HG03108 (cell line): ENCODE data around the gene ABRACL.

Experiments
- ATAC-seq: cut with Tn5 transposase; IDR thresholded peaks from one replicate; pipeline ENCODE4 v1.9.1; 2021; ENCODE audit warnings: moderate library complexity; ENCODE audit not compliant: unreplicated experiment

The ABRACL gene

DNA sequence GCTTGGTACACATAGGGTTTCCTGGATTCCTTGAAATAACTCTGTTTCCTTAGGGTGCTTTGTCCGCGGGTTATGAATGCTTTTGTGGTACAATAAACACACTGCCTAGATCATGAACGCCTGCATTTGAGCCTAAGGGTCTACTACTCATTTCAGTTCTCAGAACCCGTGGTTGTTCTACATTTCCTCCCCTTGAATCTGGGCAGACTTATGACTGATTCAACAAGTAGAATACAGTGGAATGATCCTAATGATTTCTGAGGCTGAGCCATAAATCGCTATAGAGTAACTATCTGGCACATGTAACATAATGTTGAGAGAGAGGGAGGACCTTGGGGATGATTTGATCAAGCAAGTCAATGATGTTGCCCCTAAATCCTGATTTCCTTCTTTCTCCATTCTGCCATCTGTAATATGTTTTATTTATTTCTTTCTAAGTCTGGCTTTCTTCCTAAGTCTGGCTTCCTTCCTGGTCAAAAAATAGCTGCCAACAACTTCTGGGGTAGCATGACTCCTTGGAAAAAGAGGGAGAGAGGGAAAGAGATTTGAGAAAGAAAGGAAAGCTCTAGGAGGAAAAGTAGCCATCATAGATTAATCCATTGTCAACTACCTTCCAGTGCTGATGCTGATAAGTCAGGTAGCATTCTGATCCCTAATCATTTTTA, 23.0 kb downstream of the ABRACL start:
- no peak for ATAC-seq

GRCh38 chr6:139053382-139053781, 24.8 kb downstream of the ABRACL start:
- ATAC-seq = no peak

GRCh38 chr6:139054001-139054400, 25.5 kb downstream of the ABRACL start:
- no peak for ATAC-seq

DNA sequence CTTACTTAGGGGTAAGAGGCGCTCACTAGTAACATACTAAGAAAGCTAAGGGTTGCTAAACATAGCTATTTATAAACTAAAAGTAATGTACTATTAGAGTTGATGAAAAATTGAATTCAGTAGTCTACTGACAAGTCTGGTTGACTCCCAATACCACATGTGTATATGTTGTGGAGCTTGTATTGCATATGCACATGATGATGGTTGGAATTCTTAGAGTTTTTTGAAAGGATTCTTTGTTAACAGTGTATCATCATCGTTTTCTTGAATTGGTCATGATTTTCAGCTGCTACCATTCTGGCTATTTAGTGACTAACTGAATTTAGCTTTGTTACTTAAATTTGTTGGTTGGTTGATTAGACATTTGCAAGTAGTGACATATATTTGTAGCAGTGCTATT, 27.2 kb downstream of the ABRACL start:
- no peak for ATAC-seq

DNA sequence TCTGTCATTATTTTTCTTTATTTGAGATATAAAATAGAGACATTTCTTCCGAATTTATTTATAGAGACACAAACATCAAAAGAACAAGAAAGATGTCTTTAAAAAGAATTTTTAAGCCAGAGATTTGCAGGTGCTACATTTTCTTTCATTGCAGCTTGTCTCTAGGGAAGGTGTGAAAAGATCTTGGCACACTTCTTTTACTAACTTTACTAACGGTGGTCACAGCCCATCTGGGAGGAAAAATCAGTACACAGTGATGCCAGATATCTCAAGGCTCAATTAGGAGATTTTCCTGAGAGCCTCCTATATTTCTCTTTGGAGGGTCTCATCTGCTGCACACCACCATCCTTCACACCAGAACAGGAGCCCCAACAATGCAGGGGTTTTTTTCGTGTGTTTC, 29.5 kb downstream of the ABRACL start:
- ATAC-seq = no peak

GRCh38 chr6:139060332-139060731, 31.8 kb downstream of the ABRACL start:
- no peak for ATAC-seq

- no peak for ATAC-seq
These were observed 34.5 kb downstream of the ABRACL start for GRCh38 chr6:139062932-139063646.

GRCh38 chr6:139064981-139065665, 36.6 kb downstream of the ABRACL start:
- ATAC-seq = no peak

DNA sequence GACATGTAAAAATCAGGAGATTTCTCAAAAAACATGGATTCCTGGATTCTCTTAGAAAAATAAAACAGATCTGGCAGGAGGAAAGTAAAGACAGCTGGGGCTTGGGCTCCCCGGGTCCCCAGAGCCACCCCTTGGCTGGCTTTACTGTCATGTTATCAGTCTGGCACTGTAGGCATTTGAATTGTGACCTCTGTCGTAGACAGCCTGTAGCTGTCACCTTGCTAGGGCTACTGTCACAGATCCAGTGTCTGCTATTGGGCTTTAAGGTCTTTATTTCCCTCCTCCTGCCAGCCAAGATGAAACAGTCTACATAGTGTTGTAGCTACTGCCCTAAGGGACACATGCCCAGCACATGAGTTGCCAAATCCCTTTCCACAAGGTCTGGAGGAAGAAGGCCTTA, 37.5 kb downstream of the ABRACL start:
- no peak for ATAC-seq

GRCh38 chr6:139068846-139069245, 40.3 kb downstream of the ABRACL start:
- ATAC-seq = no peak

DNA sequence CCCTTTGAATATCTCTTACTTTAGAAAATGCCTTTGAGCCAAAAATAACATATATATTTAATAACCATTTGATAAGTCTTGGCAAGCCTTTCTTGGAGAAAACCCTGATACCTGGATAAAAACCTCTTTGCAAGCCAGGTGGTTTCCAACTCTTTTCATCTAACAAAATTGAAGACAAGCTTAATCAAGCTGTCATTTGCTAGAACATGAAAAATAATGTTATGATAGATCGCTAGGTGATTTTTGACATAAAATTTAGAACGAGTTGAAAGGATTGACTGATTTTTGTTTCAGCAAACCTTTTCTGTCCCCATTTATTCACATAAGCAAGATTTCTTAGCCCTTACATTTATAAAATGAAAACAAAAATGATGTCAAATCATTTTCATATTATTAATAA, 44.6 kb downstream of the ABRACL start:
- no peak for ATAC-seq

GRCh38 chr6:139079018-139079417, 50.5 kb downstream of the ABRACL start:
- ATAC-seq = no peak

GRCh38 chr6:139080255-139080920, 51.8 kb downstream of the ABRACL start:
- ATAC-seq = no peak

GRCh38 chr6:139081471-139081870, 52.9 kb downstream of the ABRACL start:
- no peak for ATAC-seq

- ATAC-seq = no peak
These were observed 53.8 kb downstream of the ABRACL start for GRCh38 chr6:139082370-139082769.

DNA sequence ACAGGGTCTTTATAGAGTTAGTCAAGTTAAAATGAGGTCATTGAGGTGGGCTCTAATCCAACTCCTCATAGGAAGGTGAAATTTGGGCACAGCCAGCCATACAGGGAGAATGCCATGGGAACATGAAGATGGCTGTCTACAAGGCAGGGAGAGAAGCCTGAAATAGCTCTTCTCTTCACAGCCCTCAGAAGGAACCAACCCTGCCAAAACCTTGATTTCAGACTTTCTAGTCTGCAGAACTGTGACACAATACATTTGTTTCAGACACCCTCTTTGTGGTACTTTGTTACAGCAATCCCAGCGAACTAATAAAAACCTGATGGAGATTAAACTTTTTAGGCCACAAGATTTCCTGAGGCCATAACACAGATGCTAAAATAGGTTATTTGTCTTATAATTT, 63.3 kb downstream of the ABRACL start:
- ATAC-seq = no peak
